Neural progenitor cell (in vitro differentiated cells): ENCODE data around the gene ACOT7. TPM values are rescaled to one million over a fixed set of nuclear protein-coding genes. Genes with fewer than 3 reads are reported as not detected.
A peak's percentile ranks its signal among the peaks of the same experiment; 100 is the strongest.

Experiments used
- DNase-seq: peaks from one replicate; pipeline ENCODE4 v3.0.0-alpha.2; 2016; ENCODE audit warnings: low spot score
- H2AFZ ChIP-seq: fragments of 200-600 bp; sonication (generic); replicated peaks from 2 replicates; pipeline ENCODE4 v1.6.1; 2016; ENCODE audit warnings: antibody characterized with exemption
- H3F3A ChIP-seq: fragments of 200-600 bp; sonication (generic); 2 replicates; pipeline ENCODE4 v1.6.1; 2016; ENCODE audit warnings: antibody characterized with exemption, low read depth
- H3K27ac ChIP-seq: fragments of 200-600 bp; sonication (generic); 2 replicates; pipeline ENCODE4 v1.5.1; 2016; ENCODE audit warnings: mild to moderate bottlenecking
- H3K27me3 ChIP-seq: fragments of 200-600 bp; sonication (generic); 2 replicates; pipeline ENCODE4 v1.6.1; 2016; ENCODE audit warnings: mild to moderate bottlenecking, moderate library complexity
- H3K36me3 ChIP-seq: fragments of 200-600 bp; sonication (generic); 2 replicates; pipeline ENCODE4 v1.5.1; 2016
- H3K4me1 ChIP-seq: fragments of 200-600 bp; sonication (generic); 2 replicates; pipeline ENCODE4 v1.6.1; 2016; ENCODE audit warnings: mixed run types
- H3K4me2 ChIP-seq: fragments of 200-600 bp; sonication (generic); 2 replicates; pipeline ENCODE4 v1.6.1; 2016
- H3K4me3 ChIP-seq: fragments of 200-600 bp; sonication (generic); 2 replicates; pipeline ENCODE4 v1.5.1; 2016
- H3K79me2 ChIP-seq: fragments of 200-600 bp; sonication (generic); 2 replicates; pipeline ENCODE4 v1.6.1; 2016; ENCODE audit warnings: low read depth
- H3K9ac ChIP-seq: fragments of 200-600 bp; sonication (generic); 2 replicates; pipeline ENCODE4 v1.6.1; 2016
- H3K9me3 ChIP-seq: fragments of 200-600 bp; sonication (generic); 2 replicates; pipeline ENCODE4 v1.5.1; 2016; ENCODE audit warnings: low read depth
- H4K20me1 ChIP-seq: fragments of 200-600 bp; sonication (generic); 2 replicates; pipeline ENCODE4 v1.6.1; 2016; ENCODE audit warnings: low read depth
- H3K27ac Mint-ChIP-seq: 3 replicates; pipeline ENCODE4 v1.8.0; 2021; ENCODE audit warnings: mixed read lengths
- H3K27me3 Mint-ChIP-seq: 2 replicates; pipeline ENCODE4 v1.8.0; 2022; ENCODE audit warnings: low read depth, mild to moderate bottlenecking, inconsistent platforms, moderate library complexity, mixed read lengths; ENCODE audit not compliant: insufficient read depth
- H3K36me3 Mint-ChIP-seq: 3 replicates; pipeline ENCODE4 v1.8.0; 2021; ENCODE audit warnings: mixed read lengths
- H3K4me1 Mint-ChIP-seq: 3 replicates; pipeline ENCODE4 v1.8.0; 2021; ENCODE audit warnings: mixed read lengths
- H3K4me3 Mint-ChIP-seq: 3 replicates; pipeline ENCODE4 v1.8.0; 2021; ENCODE audit warnings: mild to moderate bottlenecking, moderate library complexity, mixed read lengths
- H3K9me3 Mint-ChIP-seq: 3 replicates; pipeline ENCODE4 v1.8.0; 2020; ENCODE audit warnings: mixed read lengths
- EZH2 ChIP-seq: fragments of 200-600 bp; sonication (generic); IDR thresholded peaks from 2 replicates; pipeline ENCODE4 v1.6.1; 2017; ENCODE audit warnings: antibody characterized with exemption, mild to moderate bottlenecking, moderate library complexity
- EZH2phosphoT487 ChIP-seq: fragments of 200-600 bp; sonication (generic); IDR thresholded peaks from 2 replicates; pipeline ENCODE4 v1.6.1; 2017; ENCODE audit warnings: antibody characterized with exemption
- total RNA-seq: library from RNA; depleted of rRNA; stranded (reverse); fragments of >200 nt; gene quantifications from 2 replicates; pipeline ENCODE4 v1.2.3, GENCODE V29; 2015; ENCODE audit warnings: low replicate concordance
- TF ChIP-seq, protein P1 (sequence below): fragments of 200-600 bp; sonication (generic); IDR thresholded peaks from 2 replicates; pipeline ENCODE4 v1.5.1; 2017; ENCODE audit warnings: antibody characterized with exemption, mild to moderate bottlenecking

The ACOT7 gene
- total RNA-seq, 1 donor from 2014 or later = 19.6 TPM

DNA sequence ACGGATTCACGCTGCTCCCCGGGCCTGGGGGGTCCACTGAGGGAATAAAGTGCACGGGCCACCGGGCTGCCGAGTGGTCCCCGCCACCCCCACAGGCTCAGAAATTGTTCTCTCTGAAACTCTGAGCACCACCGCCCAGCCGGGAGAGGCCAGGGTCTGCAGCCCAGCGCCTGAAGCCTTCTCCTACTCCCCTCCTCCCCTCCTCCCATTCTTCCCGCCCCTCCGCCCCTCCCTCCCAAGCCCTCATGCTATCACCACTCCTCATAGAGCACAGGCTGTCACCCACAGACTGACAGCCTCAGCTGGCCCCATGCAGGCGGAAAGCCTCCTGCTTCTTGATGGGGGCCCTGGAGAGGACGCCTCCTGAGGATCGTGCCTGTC, 132.0 kb downstream of the ACOT7 start:
- DNase-seq = peak; percentile 74
- peaks cover 2% of the 10 kb centered on the region for H3K36me3 Mint-ChIP-seq
- no peaks in the 10 kb centered on the region for H3K9me3 Mint-ChIP-seq
- peak overlapping the region; percentile 86 for H3K4me3 Mint-ChIP-seq
- Histone ChIP-seq H2AFZ (peak overlapping the region; percentile 59), H3K9me3 (no peaks in the 10 kb centered on the region), H3K4me1 (peaks cover 16% of the 10 kb centered on the region), H3K4me2 (peak overlapping the region; percentile 96), H3K27me3 (peaks cover 8% of the 10 kb centered on the region), H3K79me2 (peaks cover 10% of the 10 kb centered on the region), H4K20me1 (peaks cover 37% of the 10 kb centered on the region), H3K9ac (no peak overlapping the region), H3K27ac (no peak overlapping the region), H3K4me3 (peak overlapping the region; percentile 83), H3K36me3 (no peaks in the 10 kb centered on the region), H3F3A (peaks cover 26% of the 10 kb centered on the region)
- H3K27ac Mint-ChIP-seq = no peak overlapping the region
- H3K4me1 Mint-ChIP-seq = peaks cover 38% of the 10 kb centered on the region
- TF ChIP-seq EZH2phosphoT487 (no peak), EZH2 (no peak)
- TF ChIP-seq, protein P1, sequence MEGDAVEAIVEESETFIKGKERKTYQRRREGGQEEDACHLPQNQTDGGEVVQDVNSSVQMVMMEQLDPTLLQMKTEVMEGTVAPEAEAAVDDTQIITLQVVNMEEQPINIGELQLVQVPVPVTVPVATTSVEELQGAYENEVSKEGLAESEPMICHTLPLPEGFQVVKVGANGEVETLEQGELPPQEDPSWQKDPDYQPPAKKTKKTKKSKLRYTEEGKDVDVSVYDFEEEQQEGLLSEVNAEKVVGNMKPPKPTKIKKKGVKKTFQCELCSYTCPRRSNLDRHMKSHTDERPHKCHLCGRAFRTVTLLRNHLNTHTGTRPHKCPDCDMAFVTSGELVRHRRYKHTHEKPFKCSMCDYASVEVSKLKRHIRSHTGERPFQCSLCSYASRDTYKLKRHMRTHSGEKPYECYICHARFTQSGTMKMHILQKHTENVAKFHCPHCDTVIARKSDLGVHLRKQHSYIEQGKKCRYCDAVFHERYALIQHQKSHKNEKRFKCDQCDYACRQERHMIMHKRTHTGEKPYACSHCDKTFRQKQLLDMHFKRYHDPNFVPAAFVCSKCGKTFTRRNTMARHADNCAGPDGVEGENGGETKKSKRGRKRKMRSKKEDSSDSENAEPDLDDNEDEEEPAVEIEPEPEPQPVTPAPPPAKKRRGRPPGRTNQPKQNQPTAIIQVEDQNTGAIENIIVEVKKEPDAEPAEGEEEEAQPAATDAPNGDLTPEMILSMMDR = no peak
- H3K27me3 Mint-ChIP-seq = peaks cover 5% of the 10 kb centered on the region

DNA sequence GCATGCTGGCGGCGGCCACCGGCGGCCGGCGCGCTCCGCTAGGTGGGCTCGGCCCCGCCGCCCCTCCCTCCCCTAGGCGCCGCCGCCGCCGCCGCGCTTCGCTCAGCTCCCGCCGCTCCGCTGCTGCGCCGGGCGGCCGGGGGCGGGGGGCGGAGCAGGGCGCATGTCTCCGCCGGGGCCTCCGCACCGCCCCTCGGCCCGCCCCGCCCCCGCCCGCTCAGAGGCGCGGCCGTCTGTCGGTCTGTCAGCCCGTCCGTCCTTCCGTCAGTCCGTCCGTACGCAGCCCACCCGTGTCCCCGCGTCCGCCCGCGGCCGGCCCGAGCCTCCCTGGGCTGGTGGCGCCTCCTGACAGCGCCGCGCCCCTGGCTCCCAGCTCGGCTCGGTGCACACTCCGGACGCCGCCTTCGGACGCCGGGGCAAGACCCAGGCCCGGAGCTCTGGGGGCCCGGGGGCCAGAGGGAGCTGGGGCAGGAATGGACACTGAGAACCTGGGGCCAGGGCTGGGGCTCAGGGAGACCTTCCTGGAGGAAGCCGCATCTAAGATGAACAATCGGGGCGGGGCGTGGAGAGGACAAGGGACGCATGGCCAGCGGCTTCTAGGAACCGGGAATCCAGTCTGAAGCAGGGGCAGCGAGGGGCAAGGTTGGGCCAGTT, 132.5 kb downstream of the ACOT7 start, which contains the start of gene GPR153:
GPR153 (minus strand) TSS at position 138 of the 654 bp plus-strand sequence. CDS start 6,193 bp downstream, outside the sequence.
- Histone ChIP-seq H3F3A (peaks cover 26% of the 10 kb centered on the region), H3K4me1 (peaks cover 16% of the 10 kb centered on the region), H4K20me1 (peaks cover 41% of the 10 kb centered on the region), H3K9me3 (no peaks in the 10 kb centered on the region), H3K27ac (no peak within 1 kb of the TSS), H3K4me3 (peak within 1 kb of the TSS; percentile 83), H3K9ac (no peak within 1 kb of the TSS), H3K27me3 (peaks cover 8% of the 10 kb centered on the region), H3K4me2 (peak within 1 kb of the TSS; percentile 96), H2AFZ (peak within 1 kb of the TSS; percentile 59), H3K36me3 (no peaks in the 10 kb centered on the region), H3K79me2 (peaks cover 10% of the 10 kb centered on the region)
- TF ChIP-seq, protein P1 = no peak
- no peak for TF ChIP-seq EZH2phosphoT487
- TF ChIP-seq EZH2 = no peak
- peaks cover 5% of the 10 kb centered on the region for H3K27me3 Mint-ChIP-seq
- no peaks in the 10 kb centered on the region for H3K9me3 Mint-ChIP-seq
- peak; percentile 89 for DNase-seq
- peak within 1 kb of the TSS; percentile 86 for H3K4me3 Mint-ChIP-seq
- H3K4me1 Mint-ChIP-seq = peaks cover 36% of the 10 kb centered on the region
- H3K36me3 Mint-ChIP-seq = peaks cover 2% of the 10 kb centered on the region
- no peak within 1 kb of the TSS for H3K27ac Mint-ChIP-seq

DNA sequence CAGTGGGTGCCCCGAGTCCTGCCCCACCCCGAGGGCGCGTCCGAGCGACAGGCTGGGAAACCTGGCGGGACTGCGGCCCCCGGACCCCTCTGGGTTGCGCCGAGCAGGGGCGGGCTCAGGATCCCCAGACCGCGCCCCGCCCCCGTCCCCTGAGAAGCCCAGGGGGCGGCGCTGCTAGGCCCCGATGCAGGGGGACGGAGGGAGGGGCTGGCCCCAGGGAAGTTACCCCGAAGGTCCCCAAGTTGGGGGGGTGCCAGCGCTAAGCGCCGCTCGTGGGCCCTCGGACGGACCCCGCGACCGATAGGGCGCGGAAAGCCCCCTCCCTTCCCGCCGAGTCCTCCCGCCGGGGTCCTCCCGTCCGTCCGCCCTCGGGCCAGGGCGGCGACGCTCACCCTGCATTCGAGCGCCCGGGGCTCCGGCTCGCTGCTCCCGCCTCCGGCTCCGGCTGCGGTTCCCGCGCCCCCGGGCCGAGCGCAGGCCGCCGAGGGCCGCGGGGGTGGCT, 133.1 kb downstream of the ACOT7 start:
- Histone ChIP-seq H3K27ac (no peak overlapping the region), H3F3A (peaks cover 26% of the 10 kb centered on the region), H3K4me1 (peaks cover 16% of the 10 kb centered on the region), H3K79me2 (peaks cover 10% of the 10 kb centered on the region), H2AFZ (no peak overlapping the region), H3K9me3 (no peaks in the 10 kb centered on the region), H3K4me2 (peak overlapping the region; percentile 95), H3K36me3 (no peaks in the 10 kb centered on the region), H4K20me1 (peaks cover 47% of the 10 kb centered on the region), H3K4me3 (peak overlapping the region; percentile 77), H3K9ac (no peak overlapping the region), H3K27me3 (peaks cover 8% of the 10 kb centered on the region)
- TF ChIP-seq, protein P1 = no peak
- TF ChIP-seq EZH2phosphoT487 (no peak), EZH2 (no peak)
- H3K9me3 Mint-ChIP-seq = no peaks in the 10 kb centered on the region
- H3K27ac Mint-ChIP-seq = no peak overlapping the region
- peaks cover 2% of the 10 kb centered on the region for H3K36me3 Mint-ChIP-seq
- peaks cover 5% of the 10 kb centered on the region for H3K27me3 Mint-ChIP-seq
- peak; percentile 69 for DNase-seq
- peaks cover 33% of the 10 kb centered on the region for H3K4me1 Mint-ChIP-seq
- no peak overlapping the region for H3K4me3 Mint-ChIP-seq
